GM21390 (cell line): ENCODE data around the gene TMEM245.

ENCODE experiments used
- ATAC-seq: cut with Tn5 transposase; IDR thresholded peaks from one replicate; pipeline ENCODE4 v1.9.1; 2021; ENCODE audit not compliant: unreplicated experiment

The TMEM245 gene

GRCh38 chr9:109031241-109031640 lies 88.5 kb downstream of the TMEM245 start:
- ATAC-seq: no peak

- ATAC-seq: no peak
These were observed 89.3 kb downstream of the TMEM245 start for GRCh38 chr9:109030426-109030825.

GRCh38 chr9:109028457-109028856 lies 91.3 kb downstream of the TMEM245 start:
- no peak for ATAC-seq

- no peak for ATAC-seq
These were observed 92.6 kb downstream of the TMEM245 start for GRCh38 chr9:109027176-109027575.

GRCh38 chr9:109026306-109026705 lies 93.4 kb downstream of the TMEM245 start:
- ATAC-seq: no peak

GRCh38 chr9:109022873-109023272 lies 96.9 kb downstream of the TMEM245 start:
- ATAC-seq: no peak

GRCh38 chr9:109020581-109021511 lies 98.9 kb downstream of the TMEM245 start:
- ATAC-seq: no peak

- no peak for ATAC-seq
These were observed 99.6 kb downstream of the TMEM245 start for GRCh38 chr9:109020113-109020512.

GRCh38 chr9:109019420-109019819 lies 100.3 kb downstream of the TMEM245 start:
- no peak for ATAC-seq

GRCh38 chr9:109017493-109017892 lies 102.3 kb downstream of the TMEM245 start:
- peak; percentile 34 for ATAC-seq

- no peak for ATAC-seq
These were observed 102.7 kb downstream of the TMEM245 start for GRCh38 chr9:109017061-109017460.

- ATAC-seq: no peak
These were observed 103.6 kb downstream of the TMEM245 start for GRCh38 chr9:109016132-109016531.

- no peak for ATAC-seq
These were observed 105.0 kb downstream of the TMEM245 start for GRCh38 chr9:109014608-109015280.

GRCh38 chr9:109013679-109014607 lies 105.8 kb downstream of the TMEM245 start:
- ATAC-seq: no peak

GRCh38 chr9:109012876-109013678 lies 106.7 kb downstream of the TMEM245 start, which contains the start of gene CTNNAL1:
CTNNAL1 (minus strand) TSS chr9:109013499; CDS start chr9:109013442, 57 bp downstream.
- ATAC-seq: peak; percentile 69

GRCh38 chr9:109012009-109012875 lies 107.5 kb downstream of the TMEM245 start:
- peak; percentile 34 for ATAC-seq

GRCh38 chr9:109011231-109011671 lies 108.5 kb downstream of the TMEM245 start:
- no peak for ATAC-seq

- ATAC-seq: peak; percentile 39
These were observed 109.0 kb downstream of the TMEM245 start for GRCh38 chr9:109010746-109011145.

GRCh38 chr9:109005678-109006077 lies 114.1 kb downstream of the TMEM245 start:
- no peak for ATAC-seq
